HPDE6-E6E7 (cell line): ENCODE results near the gene STS.

Source experiments
- DNase-seq: peaks from one replicate; pipeline ENCODE4 v3.0.0; 2011; ENCODE audit warnings: missing footprints; ENCODE audit errors: extremely low spot score

Gene STS

DNA sequence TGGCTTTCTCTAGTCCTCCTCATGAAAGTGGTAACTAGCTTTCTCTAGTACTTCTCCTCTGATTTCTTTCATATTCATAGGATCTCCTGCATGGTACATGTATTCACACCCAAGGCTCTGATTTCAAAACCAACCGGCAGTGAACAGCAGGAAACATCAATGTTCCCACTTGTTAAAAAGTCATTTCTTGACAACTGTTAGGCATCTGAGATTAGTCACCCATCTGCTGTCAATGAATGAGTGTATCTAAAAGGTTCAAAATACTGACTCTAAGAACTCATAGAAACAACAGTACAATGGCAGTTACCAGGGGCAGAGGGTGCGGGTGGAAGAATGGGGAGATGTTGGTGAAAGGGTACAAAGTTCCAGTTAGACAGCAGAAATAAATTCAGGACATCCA is 31.9 kb downstream of the STS start:
- DNase-seq, result no peak

DNA sequence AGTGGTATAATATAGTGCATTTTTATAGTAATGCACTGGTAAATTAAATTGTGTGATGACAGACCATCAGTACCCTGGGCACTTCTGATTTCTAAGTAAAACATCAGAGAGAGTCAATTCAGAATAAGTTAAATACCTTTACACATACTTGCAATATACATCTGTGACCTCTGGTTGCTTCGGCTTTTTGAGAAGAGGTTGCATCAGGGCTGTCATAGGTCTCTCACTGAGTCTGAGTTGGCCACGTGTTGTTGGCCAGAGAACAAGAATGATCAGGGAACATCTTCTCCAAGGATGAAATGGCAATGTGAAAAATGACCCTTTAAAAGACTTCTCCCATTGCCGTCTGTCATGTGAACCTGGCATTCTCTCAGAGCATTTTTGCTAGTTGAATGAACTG is 37.3 kb downstream of the STS start:
- DNase-seq, result no peak

DNA sequence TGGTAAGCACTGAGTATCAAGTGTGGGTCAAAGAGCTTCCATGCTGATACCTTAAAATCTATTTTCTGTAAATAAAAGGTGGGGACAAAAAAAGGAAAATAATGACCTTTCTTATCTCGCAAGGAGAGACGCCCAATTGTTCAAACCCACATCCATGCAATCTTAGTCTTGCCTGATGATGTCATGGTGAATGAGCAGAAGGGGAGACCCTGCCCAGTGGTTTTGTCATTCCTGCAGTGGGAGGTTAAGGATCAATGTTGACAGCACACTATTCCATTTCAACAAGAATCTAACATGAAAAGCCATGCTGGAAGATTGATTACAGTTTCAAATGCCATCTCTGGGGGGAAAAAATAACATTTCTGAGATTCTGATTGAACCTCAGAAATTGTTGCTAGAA is 41.2 kb downstream of the STS start:
- DNase-seq, result no peak

DNA sequence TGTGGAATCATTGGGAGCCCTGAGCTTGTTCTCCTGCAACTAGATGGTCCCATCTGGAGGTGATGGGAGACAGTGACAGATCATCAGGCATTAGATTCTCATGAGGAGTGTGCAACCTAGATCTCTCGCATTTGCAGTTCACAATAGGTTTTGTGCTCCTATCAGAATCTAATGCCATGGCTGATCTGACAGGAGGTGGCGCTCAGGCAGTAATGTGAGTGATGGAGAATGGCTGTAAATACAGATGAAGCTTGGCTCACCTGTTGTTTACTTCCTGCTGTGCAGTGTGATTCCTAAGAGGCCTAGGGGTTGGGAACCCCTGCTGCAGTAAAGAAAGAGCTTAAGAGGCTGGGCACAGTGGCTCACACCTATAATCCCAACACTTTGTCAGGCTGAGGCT is 42.6 kb downstream of the STS start:
- DNase-seq, result no peak

DNA sequence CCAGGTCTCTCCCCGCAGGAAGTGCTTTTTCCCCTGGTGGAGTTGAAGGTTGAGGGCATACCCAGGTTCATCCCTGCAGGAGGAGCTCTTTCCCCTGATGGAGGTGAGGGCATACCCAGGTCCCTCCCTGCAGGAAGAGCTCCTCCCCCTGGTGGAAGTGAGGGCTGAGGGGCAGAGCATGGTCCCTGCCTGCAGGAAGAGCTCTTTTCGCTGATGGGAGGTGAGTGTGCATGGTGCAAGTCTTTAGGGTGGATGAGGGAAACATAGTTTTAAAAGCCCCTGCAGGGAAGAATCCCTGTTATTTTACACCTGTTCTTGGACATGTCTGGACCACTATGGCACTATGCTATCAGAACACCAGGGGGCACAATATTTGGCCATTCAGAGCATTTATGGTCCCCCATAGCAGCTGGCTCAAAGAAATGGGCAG is 44.2 kb downstream of the STS start:
- DNase-seq, result no peak

DNA sequence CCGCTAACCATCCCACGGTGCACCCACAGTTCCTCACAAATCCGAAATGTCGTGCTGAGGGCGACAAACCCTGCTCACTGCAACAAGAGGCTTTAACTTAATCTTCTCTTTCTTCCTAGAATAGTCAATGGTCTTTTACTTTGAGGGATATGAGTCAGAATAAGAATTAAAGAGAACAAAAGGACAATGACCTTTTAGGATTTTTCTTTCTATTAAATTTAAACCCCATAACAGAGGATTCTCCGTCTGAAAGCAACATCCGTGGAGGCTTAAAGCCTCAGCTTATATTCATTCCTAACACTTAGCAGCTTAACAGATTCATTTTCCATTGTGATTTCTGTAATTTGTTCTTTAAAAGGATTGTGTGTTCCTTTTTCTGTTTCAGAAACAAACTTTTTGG is 45.4 kb downstream of the STS start:
- no peak for DNase-seq

DNA sequence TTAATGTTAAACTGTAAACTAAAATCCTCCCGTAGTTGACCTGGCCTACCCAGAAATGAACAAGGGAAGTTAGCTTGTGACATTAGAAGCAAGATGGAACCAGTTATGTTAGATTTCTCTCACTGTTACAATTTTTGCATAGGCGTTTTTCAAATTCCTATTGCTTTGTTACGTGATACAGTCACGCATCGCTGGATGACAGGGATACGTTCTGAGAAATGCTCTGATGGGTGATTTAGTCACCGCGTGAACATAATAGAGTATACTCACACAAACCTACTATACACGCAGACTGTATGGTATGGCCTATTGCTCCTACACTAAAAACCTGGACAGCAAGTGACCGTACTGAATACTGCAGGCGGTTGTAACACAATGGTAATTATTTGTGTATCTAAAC is 47.1 kb downstream of the STS start:
- no peak for DNase-seq
